HCT116 (cell line): ENCODE results near the gene OTUD5.

ENCODE experiments used
- CEBPB ChIP-seq: IDR thresholded peaks from 2 replicates; pipeline ENCODE4 v1.6.1; 2012; ENCODE audit warnings: low read depth
- POLR2A ChIP-seq: IDR thresholded peaks from 2 replicates; pipeline ENCODE4 v1.7.0; 2011; ENCODE audit warnings: borderline replicate concordance; ENCODE audit not compliant: insufficient read depth, insufficient read length; ENCODE audit errors: extremely low read depth
- SRF ChIP-seq: IDR thresholded peaks from 2 replicates; pipeline ENCODE4 v1.6.1; 2012; ENCODE audit warnings: low read depth
- TCF7L2 ChIP-seq: IDR thresholded peaks from 2 replicates; pipeline ENCODE4 v1.7.0; 2011; ENCODE audit warnings: borderline replicate concordance, inconsistent platforms; ENCODE audit not compliant: insufficient read depth, insufficient read length; ENCODE audit errors: extremely low read depth
- TF ChIP-seq, protein P1 (sequence below), 3 experiments: fragments of 200-600 bp in 1 of 3; sonication (generic) in 1 of 3; IDR thresholded peaks in 2 of 3; conservative IDR thresholded peaks in 1 of 3; 2 replicates each; pipeline ENCODE4 v1.5.1; 2012 to 2017; ENCODE audit warnings: low read depth in 2 of 3, low read length in 2 of 3, antibody characterized with exemption in 1 of 3, borderline replicate concordance in 1 of 3, control low read depth in 1 of 3, mild to moderate bottlenecking in 1 of 3, mixed read lengths in 1 of 3, mixed run types in 1 of 3, moderate library complexity in 1 of 3; ENCODE audit not compliant: insufficient read depth in 1 of 3

DNA sequence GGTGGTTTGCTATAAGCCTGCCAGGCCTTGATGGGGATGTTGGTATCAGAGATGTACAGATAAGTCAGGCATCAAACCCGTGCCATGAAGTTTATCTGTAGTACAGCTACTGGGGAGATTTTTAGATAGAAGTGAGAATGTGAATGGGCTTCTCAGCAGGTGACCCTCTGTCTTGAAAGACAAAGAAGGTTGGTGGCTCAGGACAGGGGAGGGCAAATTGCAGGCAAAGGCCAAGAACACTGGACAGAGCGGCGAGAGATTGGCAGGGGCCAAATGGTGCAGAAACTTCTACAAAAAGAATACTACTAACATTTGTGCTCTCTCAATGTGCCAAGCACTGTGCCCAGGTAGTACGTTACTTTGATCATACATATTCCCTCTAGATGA is 36.7 kb downstream of the OTUD5 start:
- TF ChIP-seq, protein P1, sequence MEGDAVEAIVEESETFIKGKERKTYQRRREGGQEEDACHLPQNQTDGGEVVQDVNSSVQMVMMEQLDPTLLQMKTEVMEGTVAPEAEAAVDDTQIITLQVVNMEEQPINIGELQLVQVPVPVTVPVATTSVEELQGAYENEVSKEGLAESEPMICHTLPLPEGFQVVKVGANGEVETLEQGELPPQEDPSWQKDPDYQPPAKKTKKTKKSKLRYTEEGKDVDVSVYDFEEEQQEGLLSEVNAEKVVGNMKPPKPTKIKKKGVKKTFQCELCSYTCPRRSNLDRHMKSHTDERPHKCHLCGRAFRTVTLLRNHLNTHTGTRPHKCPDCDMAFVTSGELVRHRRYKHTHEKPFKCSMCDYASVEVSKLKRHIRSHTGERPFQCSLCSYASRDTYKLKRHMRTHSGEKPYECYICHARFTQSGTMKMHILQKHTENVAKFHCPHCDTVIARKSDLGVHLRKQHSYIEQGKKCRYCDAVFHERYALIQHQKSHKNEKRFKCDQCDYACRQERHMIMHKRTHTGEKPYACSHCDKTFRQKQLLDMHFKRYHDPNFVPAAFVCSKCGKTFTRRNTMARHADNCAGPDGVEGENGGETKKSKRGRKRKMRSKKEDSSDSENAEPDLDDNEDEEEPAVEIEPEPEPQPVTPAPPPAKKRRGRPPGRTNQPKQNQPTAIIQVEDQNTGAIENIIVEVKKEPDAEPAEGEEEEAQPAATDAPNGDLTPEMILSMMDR (IDR thresholded peaks at IDR 0.05 in 2 of 3, conservative IDR thresholded peaks at IDR 0.05 in 1 of 3; ENCODE audit: borderline replicate concordance in 1 of 3, insufficient read depth in 1 of 3, low read depth in 2 of 3, low read length in 2 of 3), result no peak
- TF ChIP-seq POLR2A (no peak), CEBPB (no peak), SRF (no peak), TCF7L2 (no peak)
